Measurements from ENCODE around the gene NR1H4. TPM values are rescaled to one million over a fixed set of nuclear protein-coding genes. Genes with fewer than 3 reads are reported as not detected.

Gene NR1H4
- total and polyA plus RNA-seq, 2 experiments from 2014 or later: not detected

GRCh38 chr12:100584256-100584655 is 110.6 kb downstream of the NR1H4 start:
- H3K36me3 ChIP-seq (ENCODE audit: insufficient read depth): no peaks in the 10 kb centered on the region; the same call in 1 of the 2 replicates
- no peak overlapping the region for H3K27ac ChIP-seq (ENCODE audit: low read depth)
- H2AFZ ChIP-seq: no peak overlapping the region
- no peaks in the 10 kb centered on the region for H3K27me3 ChIP-seq (ENCODE audit: insufficient read depth)
- peaks cover 13% of the 10 kb centered on the region for H3K4me1 Mint-ChIP-seq
- no peak for DNase-seq (ENCODE audit: low spot score)
- no peak for TF ChIP-seq STAT1 (IDR thresholded peaks at IDR 0.05; ENCODE audit: unreplicated experiment)
- TF ChIP-seq CREB1 (CRISPR knock-in tag; IDR thresholded peaks at IDR 0.05; ENCODE audit: low read depth): no peak
- no peak for TF ChIP-seq ETS1 (IDR thresholded peaks at IDR 0.05)
- no peak for TF ChIP-seq ZNF114 (CRISPR knock-in tag; IDR thresholded peaks at IDR 0.05)
- TF ChIP-seq EZH2phosphoT487 (IDR thresholded peaks at IDR 0.05; ENCODE audit: unreplicated experiment): no peak
- TF ChIP-seq, protein P1, sequence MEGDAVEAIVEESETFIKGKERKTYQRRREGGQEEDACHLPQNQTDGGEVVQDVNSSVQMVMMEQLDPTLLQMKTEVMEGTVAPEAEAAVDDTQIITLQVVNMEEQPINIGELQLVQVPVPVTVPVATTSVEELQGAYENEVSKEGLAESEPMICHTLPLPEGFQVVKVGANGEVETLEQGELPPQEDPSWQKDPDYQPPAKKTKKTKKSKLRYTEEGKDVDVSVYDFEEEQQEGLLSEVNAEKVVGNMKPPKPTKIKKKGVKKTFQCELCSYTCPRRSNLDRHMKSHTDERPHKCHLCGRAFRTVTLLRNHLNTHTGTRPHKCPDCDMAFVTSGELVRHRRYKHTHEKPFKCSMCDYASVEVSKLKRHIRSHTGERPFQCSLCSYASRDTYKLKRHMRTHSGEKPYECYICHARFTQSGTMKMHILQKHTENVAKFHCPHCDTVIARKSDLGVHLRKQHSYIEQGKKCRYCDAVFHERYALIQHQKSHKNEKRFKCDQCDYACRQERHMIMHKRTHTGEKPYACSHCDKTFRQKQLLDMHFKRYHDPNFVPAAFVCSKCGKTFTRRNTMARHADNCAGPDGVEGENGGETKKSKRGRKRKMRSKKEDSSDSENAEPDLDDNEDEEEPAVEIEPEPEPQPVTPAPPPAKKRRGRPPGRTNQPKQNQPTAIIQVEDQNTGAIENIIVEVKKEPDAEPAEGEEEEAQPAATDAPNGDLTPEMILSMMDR (conservative IDR thresholded peaks at IDR 0.05; ENCODE audit: low read depth in 2 of 2): no peak
- TF ChIP-seq EZH2 (IDR thresholded peaks at IDR 0.05; ENCODE audit: low read depth, unreplicated experiment): no peak
- no peak for TF ChIP-seq NANOG (IDR thresholded peaks at IDR 0.05; ENCODE audit: borderline replicate concordance)
- TF ChIP-seq JUNB (IDR thresholded peaks at IDR 0.05; ENCODE audit: unreplicated experiment): no peak
- TF ChIP-seq ZNF331 (CRISPR knock-in tag; IDR thresholded peaks at IDR 0.05; ENCODE audit: low read depth): no peak
- no peak for TF ChIP-seq REST (IDR thresholded peaks at IDR 0.05; ENCODE audit: unreplicated experiment)
- no peak for TF ChIP-seq ZNF462 (CRISPR knock-in tag; IDR thresholded peaks at IDR 0.05)
- no peak for TF ChIP-seq POLR2AphosphoS5 (IDR thresholded peaks at IDR 0.05; ENCODE audit: low read depth)
- no peak overlapping the region for H3K4me3 ChIP-seq
- H3K4me1 ChIP-seq (ENCODE audit: insufficient read depth): no peaks in the 10 kb centered on the region
- H3K9me2 ChIP-seq (ENCODE audit: insufficient read depth): no peaks in the 10 kb centered on the region
- peaks cover 26% of the 10 kb centered on the region for H3K36me3 Mint-ChIP-seq (ENCODE audit: low read depth)
- H3F3A ChIP-seq (replicated peaks; ENCODE audit: low read depth): no peaks in the 10 kb centered on the region
- no peaks in the 10 kb centered on the region for H4K20me1 ChIP-seq (replicated peaks; ENCODE audit: insufficient read depth)
- no peak overlapping the region for H3K4me2 ChIP-seq
- no peak for ATAC-seq
- H3K9me3 Mint-ChIP-seq: peaks cover 31% of the 10 kb centered on the region
- H3K27me3 Mint-ChIP-seq (ENCODE audit: insufficient read depth, low read depth, poor library complexity): peaks cover 2% of the 10 kb centered on the region
- peaks cover 56% of the 10 kb centered on the region for H3K79me2 ChIP-seq (replicated peaks; ENCODE audit: insufficient read depth)
- H3K27ac Mint-ChIP-seq: no peak overlapping the region
- no peak overlapping the region for H3K4me3 Mint-ChIP-seq
